GM03348 (cell line): ENCODE measurements around the gene ZBP1.

Source experiments
- DNase-seq: peaks from one replicate; pipeline ENCODE4 v3.0.0; 2012; ENCODE audit warnings: low spot score

The ZBP1 gene

GRCh38 chr20:57620274-57620990, at the start of gene ZBP1:
Gene ZBP1, minus strand, starts transcription at chr20:57620426. Its CDS starts 131 bp downstream, at chr20:57620295.
- no peak for DNase-seq

GRCh38 chr20:57669632-57670031, 49.4 kb upstream of the ZBP1 start:
- no peak for DNase-seq

GRCh38 chr20:57667924-57668782, 47.9 kb upstream of the ZBP1 start:
- no peak for DNase-seq

GRCh38 chr20:57667388-57667787, 47.2 kb upstream of the ZBP1 start:
- no peak for DNase-seq

- no peak for DNase-seq
Measured at GRCh38 chr20:57666834-57667157, 46.6 kb upstream of the ZBP1 start.

- DNase-seq = no peak
Measured at GRCh38 chr20:57666106-57666833, 46.0 kb upstream of the ZBP1 start.

- no peak for DNase-seq
Measured at GRCh38 chr20:57665589-57665971, 45.4 kb upstream of the ZBP1 start.

GRCh38 chr20:57664924-57665588, 44.8 kb upstream of the ZBP1 start:
- DNase-seq = no peak

GRCh38 chr20:57664476-57664875, 44.2 kb upstream of the ZBP1 start:
- DNase-seq = no peak

GRCh38 chr20:57663681-57664451, 43.6 kb upstream of the ZBP1 start:
- DNase-seq = no peak

GRCh38 chr20:57663241-57663640, 43.0 kb upstream of the ZBP1 start:
- no peak for DNase-seq

- no peak for DNase-seq
Measured at GRCh38 chr20:57662456-57663240, 42.4 kb upstream of the ZBP1 start.

- no peak for DNase-seq
Measured at GRCh38 chr20:57661746-57662455, 41.7 kb upstream of the ZBP1 start.

- DNase-seq = no peak
Measured at GRCh38 chr20:57660922-57661745, 40.9 kb upstream of the ZBP1 start.

- DNase-seq = no peak
Measured at GRCh38 chr20:57660181-57660921, 40.1 kb upstream of the ZBP1 start.

- DNase-seq = no peak
Measured at GRCh38 chr20:57659517-57660180, 39.4 kb upstream of the ZBP1 start.

GRCh38 chr20:57658833-57659516, 38.7 kb upstream of the ZBP1 start:
- DNase-seq = no peak
